HG02610 (cell line): Measurements from ENCODE around the gene FOXN1.

Experiments
- ATAC-seq: cut with Tn5 transposase; IDR thresholded peaks from one replicate; pipeline ENCODE4 v1.9.1; 2021; ENCODE audit warnings: mild to moderate bottlenecking, moderate library complexity; ENCODE audit not compliant: unreplicated experiment

The FOXN1 gene

GRCh38 chr17:28476076-28476865 lies 29.9 kb upstream of the FOXN1 start:
- ATAC-seq, result no peak

- ATAC-seq, result no peak
Observed at GRCh38 chr17:28477928-28478327, 28.2 kb upstream of the FOXN1 start.

- no peak for ATAC-seq
Observed at GRCh38 chr17:28478712-28479615, 27.2 kb upstream of the FOXN1 start.

GRCh38 chr17:28480278-28480677 lies 25.9 kb upstream of the FOXN1 start:
- no peak for ATAC-seq

GRCh38 chr17:28480799-28481571 lies 25.2 kb upstream of the FOXN1 start:
- no peak for ATAC-seq

- no peak for ATAC-seq
Observed at GRCh38 chr17:28482551-28483199, 23.5 kb upstream of the FOXN1 start.

GRCh38 chr17:28484296-28484695 lies 21.9 kb upstream of the FOXN1 start:
- peak; percentile 82 for ATAC-seq

- ATAC-seq, result no peak
Observed at GRCh38 chr17:28485049-28485448, 21.1 kb upstream of the FOXN1 start.

GRCh38 chr17:28487881-28488532 lies 18.1 kb upstream of the FOXN1 start:
- ATAC-seq, result no peak

GRCh38 chr17:28488533-28489276 lies 17.4 kb upstream of the FOXN1 start:
- ATAC-seq, result no peak

GRCh38 chr17:28491286-28491685 lies 14.9 kb upstream of the FOXN1 start:
- no peak for ATAC-seq

GRCh38 chr17:28491860-28492259 lies 14.3 kb upstream of the FOXN1 start:
- ATAC-seq, result no peak

- no peak for ATAC-seq
Observed at GRCh38 chr17:28492352-28493310, 13.5 kb upstream of the FOXN1 start.

GRCh38 chr17:28493460-28493859 lies 12.7 kb upstream of the FOXN1 start:
- ATAC-seq, result no peak

GRCh38 chr17:28494445-28495188 lies 11.5 kb upstream of the FOXN1 start:
- ATAC-seq, result peak; percentile 55

- no peak for ATAC-seq
Observed at GRCh38 chr17:28495635-28496034, 10.5 kb upstream of the FOXN1 start.

- no peak for ATAC-seq
Observed at GRCh38 chr17:28497931-28498330, 8.2 kb upstream of the FOXN1 start.
